Fibroblast of the aortic adventitia (primary cell): ENCODE measurements around the gene CRLF2. TPM values are rescaled to one million over a fixed set of nuclear protein-coding genes. Genes with fewer than 3 reads are reported as not detected.
"Not testable (repeated sequence)": the region's sequence is repeated elsewhere in the genome, so short reads cannot be mapped to it uniquely, and the experiment has no call there.

Experiments used
- DNase-seq: peaks from one replicate; pipeline ENCODE4 v3.0.0-alpha.2; 2010; ENCODE audit warnings: low read depth
- H3K4me3 ChIP-seq: 2 replicates; pipeline ENCODE4 v1.5.1; 2011; ENCODE audit warnings: low read depth, mild to moderate bottlenecking, control low read depth, low read length, moderate library complexity
- total RNA-seq: library from RNA; depleted of rRNA; stranded (reverse); fragments of >200 nt; gene quantifications from 2 replicates; pipeline ENCODE4 v1.2.3, GENCODE V29; 2012; ENCODE audit warnings: low replicate concordance
- TF ChIP-seq, protein P1 (sequence below): IDR thresholded peaks from 2 replicates; pipeline ENCODE4 v1.5.1; 2011; ENCODE audit warnings: mild to moderate bottlenecking, low read length, control low read depth, inconsistent platforms; ENCODE audit not compliant: insufficient read depth

Gene CRLF2
- total RNA-seq, 1 donor = not detected

DNA sequence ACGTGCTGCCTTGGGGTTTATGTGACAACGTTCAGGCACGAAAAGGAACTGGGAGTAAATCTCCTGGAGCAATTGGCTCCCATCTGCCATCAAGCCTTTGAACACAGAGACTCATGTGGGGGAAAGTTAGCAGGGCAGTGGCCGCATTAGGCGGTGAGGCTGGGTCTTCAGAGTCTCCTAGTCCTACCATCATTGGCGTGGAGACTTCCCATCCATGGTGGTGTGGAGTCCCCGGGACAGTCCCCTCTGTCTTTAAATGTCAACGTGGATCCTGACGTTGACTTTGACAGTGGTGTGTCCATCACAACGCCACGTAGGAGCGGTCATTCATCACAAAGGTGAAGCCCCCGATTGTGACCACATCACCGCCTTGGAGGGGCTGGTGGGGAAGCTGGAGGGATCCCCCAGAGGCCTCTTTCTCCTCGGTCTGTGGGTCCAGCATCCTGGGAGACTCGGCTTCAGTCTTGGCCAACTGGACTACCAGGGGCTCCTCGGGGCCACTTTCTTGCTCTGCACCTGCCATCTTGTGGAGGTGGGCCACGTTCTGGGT, 21.8 kb downstream of the CRLF2 start:
- TF ChIP-seq, protein P1, sequence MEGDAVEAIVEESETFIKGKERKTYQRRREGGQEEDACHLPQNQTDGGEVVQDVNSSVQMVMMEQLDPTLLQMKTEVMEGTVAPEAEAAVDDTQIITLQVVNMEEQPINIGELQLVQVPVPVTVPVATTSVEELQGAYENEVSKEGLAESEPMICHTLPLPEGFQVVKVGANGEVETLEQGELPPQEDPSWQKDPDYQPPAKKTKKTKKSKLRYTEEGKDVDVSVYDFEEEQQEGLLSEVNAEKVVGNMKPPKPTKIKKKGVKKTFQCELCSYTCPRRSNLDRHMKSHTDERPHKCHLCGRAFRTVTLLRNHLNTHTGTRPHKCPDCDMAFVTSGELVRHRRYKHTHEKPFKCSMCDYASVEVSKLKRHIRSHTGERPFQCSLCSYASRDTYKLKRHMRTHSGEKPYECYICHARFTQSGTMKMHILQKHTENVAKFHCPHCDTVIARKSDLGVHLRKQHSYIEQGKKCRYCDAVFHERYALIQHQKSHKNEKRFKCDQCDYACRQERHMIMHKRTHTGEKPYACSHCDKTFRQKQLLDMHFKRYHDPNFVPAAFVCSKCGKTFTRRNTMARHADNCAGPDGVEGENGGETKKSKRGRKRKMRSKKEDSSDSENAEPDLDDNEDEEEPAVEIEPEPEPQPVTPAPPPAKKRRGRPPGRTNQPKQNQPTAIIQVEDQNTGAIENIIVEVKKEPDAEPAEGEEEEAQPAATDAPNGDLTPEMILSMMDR = no peak
- no peak overlapping the region for H3K4me3 ChIP-seq
- no peak for DNase-seq

DNA sequence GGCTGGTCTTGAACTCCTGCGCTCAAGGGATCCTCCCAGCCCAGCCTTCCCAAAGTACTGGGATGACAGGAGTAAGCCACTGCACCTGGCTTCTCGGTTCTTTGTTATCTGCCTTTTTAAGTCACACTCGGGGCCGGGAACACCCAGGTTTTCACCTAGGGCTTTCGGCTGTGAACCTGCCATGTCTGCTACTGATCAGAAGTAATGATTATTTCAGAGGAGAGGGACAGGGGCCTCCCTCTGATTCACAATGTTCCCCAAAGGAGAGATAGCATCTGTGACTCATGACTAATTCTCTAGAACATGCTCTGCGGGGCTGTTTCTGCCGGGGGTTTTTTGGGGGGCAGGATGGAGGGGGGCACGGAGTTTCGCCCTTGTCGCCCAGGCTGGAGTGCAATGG, 26.9 kb downstream of the CRLF2 start:
- no peak overlapping the region for H3K4me3 ChIP-seq
- DNase-seq = no peak
- TF ChIP-seq, protein P1 = no peak

DNA sequence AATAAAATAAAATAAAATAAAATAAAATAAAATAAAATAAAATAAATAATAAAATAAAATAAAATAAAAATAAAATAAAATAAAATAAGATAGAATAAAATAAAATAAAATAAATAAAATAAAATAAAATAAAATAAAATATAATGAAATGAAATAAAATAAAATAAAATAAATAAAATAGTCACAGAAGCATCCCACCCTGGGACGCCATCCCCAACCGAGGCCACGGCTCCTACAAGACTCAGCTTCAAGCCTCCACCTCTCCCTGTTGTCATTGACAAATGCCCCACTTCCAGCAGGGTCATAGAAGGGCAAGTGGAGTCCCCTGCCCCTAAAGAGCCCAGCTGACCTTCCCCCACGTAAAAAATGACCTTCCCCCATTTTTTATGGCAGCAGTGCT, 30.2 kb downstream of the CRLF2 start:
- no peak overlapping the region for H3K4me3 ChIP-seq
- DNase-seq = no peak
- TF ChIP-seq, protein P1 = no peak

DNA sequence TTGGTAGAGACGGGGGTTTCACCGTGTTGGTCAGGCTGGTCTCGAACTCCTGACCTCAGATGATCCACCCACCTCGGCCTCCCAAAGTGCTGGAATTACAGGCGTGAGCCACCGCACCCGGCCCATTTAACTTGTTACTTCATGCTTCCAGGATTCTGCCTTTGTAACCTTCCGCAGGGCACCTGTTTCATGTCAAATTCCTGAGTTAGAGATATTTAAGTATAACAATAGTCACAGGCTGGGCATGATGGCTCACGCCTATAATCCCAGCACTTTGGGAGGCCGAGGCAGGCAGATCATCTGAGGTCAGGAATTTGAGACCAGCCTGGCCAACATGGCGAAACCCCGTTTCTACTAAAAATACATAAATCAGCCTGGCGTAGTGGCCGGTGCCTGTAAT, 30.8 kb downstream of the CRLF2 start:
- H3K4me3 ChIP-seq, DNase-seq: not testable (repeated sequence)

DNA sequence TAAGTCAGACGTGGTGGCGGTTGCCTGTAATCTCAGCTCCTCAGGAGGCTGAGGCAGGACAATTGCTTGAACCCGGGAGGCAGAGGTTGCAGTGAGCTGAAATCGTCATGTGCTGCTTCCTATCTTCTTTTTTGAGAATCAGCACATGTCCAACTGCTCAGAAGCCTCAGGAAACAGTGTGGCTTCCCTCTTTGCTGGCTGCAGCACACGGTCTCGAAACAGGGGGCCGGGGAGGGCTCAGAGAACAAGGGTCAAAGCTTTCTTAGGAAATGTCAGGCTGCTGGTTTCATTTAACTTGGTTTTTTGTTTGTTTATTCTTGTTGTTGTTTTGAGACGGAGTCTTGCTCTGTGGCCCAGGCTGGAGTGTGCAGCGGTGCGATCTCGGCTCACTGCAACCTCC, 31.3 kb downstream of the CRLF2 start:
- no peak overlapping the region for H3K4me3 ChIP-seq
- DNase-seq = no peak
- TF ChIP-seq, protein P1 = no peak

DNA sequence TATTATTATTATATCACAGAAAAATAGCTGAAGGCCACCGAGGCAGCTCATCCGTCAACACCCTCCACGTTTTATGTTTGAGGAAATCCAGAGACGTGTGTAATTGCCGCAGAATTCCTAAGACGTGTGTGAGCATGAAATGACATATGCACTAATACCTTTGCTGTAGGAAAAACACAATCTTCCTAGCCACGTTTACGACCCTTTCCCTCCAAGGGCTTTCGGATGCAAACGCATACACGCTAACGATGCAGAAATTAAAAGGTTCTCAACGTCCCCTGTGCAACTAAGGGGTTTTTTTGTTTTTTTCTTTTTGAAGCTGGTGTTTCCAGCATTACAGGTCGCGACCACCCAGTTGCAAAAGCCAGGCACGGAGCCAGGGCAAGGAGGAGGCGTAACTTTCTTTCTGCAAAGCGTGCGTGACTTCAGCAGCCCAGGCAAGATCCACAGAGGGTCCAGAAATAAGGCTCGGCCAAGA, 33.8 kb downstream of the CRLF2 start:
- H3K4me3 ChIP-seq = no peak overlapping the region
- TF ChIP-seq, protein P1 = no peak
- no peak for DNase-seq

DNA sequence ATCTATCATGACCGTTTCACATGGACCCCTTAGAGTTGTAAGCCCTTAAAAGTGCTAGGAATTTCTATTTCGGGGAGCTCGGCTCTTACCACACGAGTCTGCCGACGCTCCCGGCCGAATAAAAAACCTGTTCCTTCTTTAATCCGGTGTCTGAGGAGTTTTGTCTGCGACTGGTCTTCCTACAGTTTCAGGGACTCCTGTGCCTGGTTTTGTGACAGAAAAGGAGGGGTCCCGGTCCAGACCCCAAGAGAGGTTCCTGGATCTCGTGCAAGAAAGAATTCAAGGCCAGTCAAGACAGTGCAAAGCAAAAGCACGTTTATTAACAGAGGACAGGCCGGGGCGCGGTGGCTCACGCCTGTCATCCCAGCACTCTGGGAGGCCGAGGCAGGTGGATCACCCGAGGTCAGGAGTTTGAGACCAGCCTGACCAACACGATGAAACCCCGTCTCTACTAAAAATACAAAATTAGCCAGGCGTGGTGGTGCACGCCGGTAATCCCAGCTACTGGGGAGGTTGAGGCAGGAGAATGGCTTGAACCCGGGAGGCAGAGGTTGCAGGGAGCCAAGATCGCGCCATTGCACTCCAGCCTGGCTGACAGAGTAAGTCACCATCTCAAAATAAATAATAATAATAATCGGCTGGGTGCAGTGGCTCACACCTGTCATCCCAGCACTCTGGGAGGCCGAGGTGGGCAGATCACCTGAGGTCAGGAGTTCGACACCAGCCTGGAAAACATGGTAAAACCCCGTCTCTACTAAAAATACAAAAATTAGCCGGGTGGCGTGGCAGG, 35.7 kb downstream of the CRLF2 start:
- not testable (repeated sequence) for H3K4me3 ChIP-seq, DNase-seq

DNA sequence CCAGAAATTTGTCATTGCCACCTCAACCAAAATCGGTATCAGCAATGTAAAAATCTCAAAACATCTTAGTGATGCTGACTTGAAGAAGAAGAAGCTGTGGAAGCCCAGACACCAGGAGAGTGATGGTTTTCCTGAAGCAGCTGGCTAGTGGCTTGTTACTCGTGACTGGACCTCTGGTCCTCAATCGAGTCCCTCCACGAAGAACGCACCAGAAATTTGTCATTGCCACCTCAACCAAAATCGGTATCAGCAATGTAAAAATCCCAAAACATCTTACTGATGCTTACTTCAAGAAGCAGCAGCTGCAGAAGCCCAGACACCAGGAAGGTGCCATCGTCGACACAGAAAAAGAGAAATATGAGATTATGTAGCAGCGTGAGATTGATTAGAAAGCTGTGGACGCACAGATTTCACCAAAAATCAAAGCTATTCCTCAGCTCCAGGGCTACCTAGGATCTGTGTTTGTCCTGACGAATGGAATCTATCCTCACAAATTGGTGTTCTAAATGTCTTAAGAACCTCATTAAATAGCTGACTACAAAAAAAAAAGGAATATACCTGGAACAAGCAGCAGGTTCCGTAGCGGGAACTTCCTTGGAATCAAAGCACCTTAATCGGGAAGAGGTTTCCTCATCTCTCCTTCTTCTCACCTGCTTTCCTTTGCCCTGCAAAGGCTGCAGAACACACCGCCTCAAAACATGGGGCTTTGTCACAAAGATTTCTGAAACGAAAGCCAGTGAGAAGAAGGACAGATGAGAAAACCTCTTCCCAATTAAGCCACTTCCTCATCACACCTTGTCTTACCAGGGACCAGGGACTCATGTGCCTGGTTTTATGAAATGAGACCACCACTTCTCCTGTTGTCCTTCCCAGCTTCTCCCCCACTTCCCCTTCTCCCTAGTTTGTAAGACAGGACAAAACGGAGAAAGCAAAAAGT, 37.6 kb downstream of the CRLF2 start:
- H3K4me3 ChIP-seq, DNase-seq: not testable (repeated sequence)

DNA sequence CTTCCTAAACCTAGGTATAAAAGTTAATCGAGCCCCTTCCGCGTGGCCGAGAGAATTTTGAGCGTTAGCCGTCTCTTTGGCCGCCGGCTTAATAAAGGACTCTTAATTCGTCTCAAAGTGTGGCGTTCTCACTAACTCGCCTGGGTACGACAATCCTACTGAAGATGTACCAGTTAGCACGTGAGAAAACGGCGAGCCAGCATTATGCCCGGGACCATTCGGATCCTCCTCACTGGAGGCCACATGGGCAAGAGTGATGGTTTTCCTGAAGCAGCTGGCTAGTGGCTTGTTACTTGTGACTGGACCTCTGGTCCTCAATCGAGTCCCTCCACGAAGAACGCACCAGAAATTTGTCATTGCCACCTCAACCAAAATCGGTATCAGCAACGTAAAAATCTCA, 39.0 kb downstream of the CRLF2 start:
- DNase-seq, H3K4me3 ChIP-seq: not testable (repeated sequence)
